GM23338 (cell line): ENCODE data around the gene USP36. TPM values are rescaled to one million over a fixed set of nuclear protein-coding genes. Genes with fewer than 3 reads are reported as not detected.

ENCODE experiments used
- ATAC-seq: fragments of 200-7000 bp; cut with Tn5 transposase; 3 replicates; pipeline ENCODE4 v1.9.1; 2020
- DNase-seq: peaks from one replicate; pipeline ENCODE4 v3.0.0-alpha.2; 2015; ENCODE audit warnings: low spot score
- H2AFZ ChIP-seq: fragments of 200-600 bp; sonication (generic); 2 replicates; pipeline ENCODE4 v1.8.0; 2016; ENCODE audit warnings: antibody characterized with exemption, mild to moderate bottlenecking, moderate library complexity
- H3F3A ChIP-seq: fragments of 200-600 bp; sonication (generic); replicated peaks from 2 replicates; pipeline ENCODE4 v1.8.0; 2017; ENCODE audit warnings: antibody characterized with exemption, mixed run types, low read depth
- H3K27ac ChIP-seq: fragments of 200-600 bp; sonication (generic); 2 replicates; pipeline ENCODE4 v1.6.1; 2016; ENCODE audit warnings: low read depth
- H3K27me3 ChIP-seq: fragments of 200-600 bp; sonication (generic); 2 replicates; pipeline ENCODE4 v1.8.0; 2016; ENCODE audit warnings: mild to moderate bottlenecking, mixed run types, moderate library complexity; ENCODE audit not compliant: insufficient read depth
- H3K36me3 ChIP-seq: fragments of 200-600 bp; sonication (generic); 2 replicates; pipeline ENCODE4 v1.8.0; 2016; ENCODE audit warnings: mild to moderate bottlenecking; ENCODE audit not compliant: insufficient read depth
- H3K4me1 ChIP-seq: fragments of 200-600 bp; sonication (generic); 2 replicates; pipeline ENCODE4 v1.8.0; 2016; ENCODE audit warnings: mild to moderate bottlenecking, moderate library complexity; ENCODE audit not compliant: insufficient read depth
- H3K4me2 ChIP-seq: fragments of 200-600 bp; sonication (generic); 2 replicates; pipeline ENCODE4 v1.7.1; 2017; ENCODE audit warnings: mixed run types
- H3K4me3 ChIP-seq: fragments of 200-600 bp; sonication (generic); 2 replicates; pipeline ENCODE4 v1.6.1; 2016; ENCODE audit warnings: mixed run types
- H3K79me2 ChIP-seq: fragments of 200-600 bp; sonication (generic); replicated peaks from 2 replicates; pipeline ENCODE4 v1.8.0; 2017; ENCODE audit warnings: mild to moderate bottlenecking; ENCODE audit not compliant: insufficient read depth
- H3K9me2 ChIP-seq: fragments of 200-600 bp; sonication (generic); 2 replicates; pipeline ENCODE4 v1.8.0; 2017; ENCODE audit not compliant: insufficient read depth
- H4K20me1 ChIP-seq: fragments of 200-600 bp; sonication (generic); replicated peaks from 2 replicates; pipeline ENCODE4 v1.8.0; 2017; ENCODE audit warnings: mild to moderate bottlenecking; ENCODE audit not compliant: insufficient read depth
- H3K27ac Mint-ChIP-seq: 2 replicates; pipeline ENCODE4 v1.8.0; 2020; ENCODE audit warnings: inconsistent platforms, mild to moderate bottlenecking, moderate library complexity, mixed read lengths
- H3K27me3 Mint-ChIP-seq: 3 replicates; pipeline ENCODE4 v1.8.0; 2022; ENCODE audit warnings: low read depth, mild to moderate bottlenecking, moderate library complexity, mixed read lengths, inconsistent platforms; ENCODE audit not compliant: insufficient read depth, poor library complexity
- H3K36me3 Mint-ChIP-seq: 3 replicates; pipeline ENCODE4 v1.8.0; 2021; ENCODE audit warnings: low read depth, mild to moderate bottlenecking, inconsistent platforms, moderate library complexity, mixed read lengths
- H3K4me1 Mint-ChIP-seq: 3 replicates; pipeline ENCODE4 v1.8.0; 2020; ENCODE audit warnings: mild to moderate bottlenecking, inconsistent platforms, mixed read lengths
- H3K4me3 Mint-ChIP-seq: 3 replicates; pipeline ENCODE4 v1.8.0; 2021; ENCODE audit warnings: moderate library complexity, mild to moderate bottlenecking, inconsistent platforms, mixed read lengths
- H3K9me3 Mint-ChIP-seq: 3 replicates; pipeline ENCODE4 v1.8.0; 2020; ENCODE audit warnings: moderate library complexity, mild to moderate bottlenecking, inconsistent platforms, mixed read lengths
- CREB1 ChIP-seq: fragments of 250-450 bp; sonication (Bioruptor Pico); IDR thresholded peaks from 2 replicates; pipeline ENCODE4 v1.5.0; 2020; ENCODE audit warnings: low read depth, mild to moderate bottlenecking, moderate library complexity
- ETS1 ChIP-seq: IDR thresholded peaks from 2 replicates; pipeline ENCODE4 v1.6.1; 2016; ENCODE audit warnings: antibody characterized with exemption
- EZH2 ChIP-seq: fragments of 200-600 bp; sonication (generic); IDR thresholded peaks from one replicate; pipeline ENCODE4 v1.8.0; 2017; ENCODE audit warnings: antibody characterized with exemption, mild to moderate bottlenecking, low read depth; ENCODE audit not compliant: unreplicated experiment
- EZH2phosphoT487 ChIP-seq: fragments of 200-600 bp; sonication (generic); IDR thresholded peaks from one replicate; pipeline ENCODE4 v1.8.1; 2018; ENCODE audit warnings: antibody characterized with exemption; ENCODE audit not compliant: unreplicated experiment
- JUNB ChIP-seq: IDR thresholded peaks from one replicate; pipeline ENCODE4 v1.6.1; 2016; ENCODE audit warnings: antibody characterized with exemption; ENCODE audit not compliant: unreplicated experiment
- NANOG ChIP-seq: IDR thresholded peaks from 2 replicates; pipeline ENCODE4 v1.6.1; 2016; ENCODE audit warnings: antibody characterized with exemption, borderline replicate concordance
- POLR2AphosphoS5 ChIP-seq: IDR thresholded peaks from 2 replicates; pipeline ENCODE4 v1.6.1; 2016; ENCODE audit warnings: antibody characterized with exemption, low read depth
- REST ChIP-seq: IDR thresholded peaks from one replicate; pipeline ENCODE4 v1.6.1; 2018; ENCODE audit warnings: antibody characterized with exemption; ENCODE audit not compliant: unreplicated experiment
- ZNF331 ChIP-seq: fragments of 250-450 bp; sonication (Bioruptor Pico); IDR thresholded peaks from 2 replicates; pipeline ENCODE4 v1.5.0; 2020; ENCODE audit warnings: low read depth, mild to moderate bottlenecking, moderate library complexity
- ZNF462 ChIP-seq: fragments of 250-450 bp; sonication (Bioruptor Pico); IDR thresholded peaks from 2 replicates; pipeline ENCODE4 v1.5.0; 2020; ENCODE audit warnings: mild to moderate bottlenecking, moderate library complexity
- polyA plus RNA-seq: library from polyadenylated mRNA; unstranded; fragments of >200 nt; fragmentation: Nextera tagmentation; extraction: Ambion mirVana; gene quantifications from 2 replicates; pipeline ENCODE4 v1.2.1, GENCODE V29; 2016
- total RNA-seq: library from RNA; depleted of rRNA; stranded (reverse); fragments of >200 nt; shearing (Covaris generic); gene quantifications from 2 replicates; pipeline ENCODE4 v1.2.3, GENCODE V29; 2014

Gene USP36
- total and polyA plus RNA-seq, 2 experiments from 2014 or later: 36.2 to 55.5 TPM

- TF ChIP-seq NANOG: no peak
These were observed 46.2 kb downstream of the USP36 start (continued) for GRCh38 chr17:78794399-78794798.

- peaks cover 20% of the 10 kb centered on the region; the same call in 1 of the 2 replicates for H3K36me3 ChIP-seq
- H3K27me3 ChIP-seq: no peaks in the 10 kb centered on the region
- no peak for TF ChIP-seq EZH2
- no peaks in the 10 kb centered on the region for H3K4me1 ChIP-seq
- no peaks in the 10 kb centered on the region for H3K79me2 ChIP-seq
- no peak overlapping the region for H3K27ac ChIP-seq
- no peaks in the 10 kb centered on the region; the same call in 1 of the 2 replicates for H4K20me1 ChIP-seq
- no peaks in the 10 kb centered on the region for H3F3A ChIP-seq
- H3K4me3 ChIP-seq: no peak overlapping the region
- no peak overlapping the region for H3K4me2 ChIP-seq
- Mint-ChIP-seq H3K36me3 (peaks cover 56% of the 10 kb centered on the region), H3K4me3 (no peak overlapping the region), H3K27me3 (peaks cover 3% of the 10 kb centered on the region), H3K27ac (no peak overlapping the region), H3K4me1 (peaks cover 3% of the 10 kb centered on the region; the same call in 2 of the 3 replicates), H3K9me3 (no peaks in the 10 kb centered on the region)
- no peaks in the 10 kb centered on the region for H3K9me2 ChIP-seq
- no peak for ATAC-seq
- no peak overlapping the region for H2AFZ ChIP-seq
- DNase-seq: no peak
These were observed 46.6 kb downstream of the USP36 start for GRCh38 chr17:78793968-78794367.

- no peak for DNase-seq
- Mint-ChIP-seq H3K27me3 (peaks cover 3% of the 10 kb centered on the region), H3K4me3 (no peak overlapping the region), H3K36me3 (peaks cover 51% of the 10 kb centered on the region), H3K4me1 (peaks cover 3% of the 10 kb centered on the region; the same call in 2 of the 3 replicates), H3K9me3 (no peaks in the 10 kb centered on the region), H3K27ac (no peak overlapping the region)
- Histone ChIP-seq H3K36me3 (peaks cover 17% of the 10 kb centered on the region; the same call in 1 of the 2 replicates), H3K4me2 (no peak overlapping the region), H2AFZ (no peak overlapping the region), H3F3A (no peaks in the 10 kb centered on the region), H3K79me2 (no peaks in the 10 kb centered on the region), H3K9me2 (no peaks in the 10 kb centered on the region), H3K27ac (no peak overlapping the region), H3K4me3 (no peak overlapping the region), H3K4me1 (no peaks in the 10 kb centered on the region), H4K20me1 (no peaks in the 10 kb centered on the region; the same call in 1 of the 2 replicates), H3K27me3 (no peaks in the 10 kb centered on the region)
- no peak for ATAC-seq
- no peak for TF ChIP-seq CREB1 (CRISPR knock-in tag)
- TF ChIP-seq REST: no peak
- TF ChIP-seq EZH2phosphoT487: no peak
- no peak for TF ChIP-seq EZH2
- no peak for TF ChIP-seq POLR2AphosphoS5
- TF ChIP-seq ZNF462: no peak
- TF ChIP-seq ETS1: no peak
- TF ChIP-seq ZNF331 (CRISPR knock-in tag): no peak
- no peak for TF ChIP-seq JUNB
- no peak for TF ChIP-seq NANOG
These were observed 47.2 kb downstream of the USP36 start for GRCh38 chr17:78793415-78793814.
